ENCODE measurements around the gene LRRFIP2. TPM values are rescaled to one million over a fixed set of nuclear protein-coding genes. Genes with fewer than 3 reads are reported as not detected.
A peak's percentile ranks its signal among the peaks of the same experiment; 100 is the strongest.

Gene LRRFIP2
- total RNA-seq, 3 donors from 2014 or later: 24.8 to 40.8 (median 26.6) TPM

DNA sequence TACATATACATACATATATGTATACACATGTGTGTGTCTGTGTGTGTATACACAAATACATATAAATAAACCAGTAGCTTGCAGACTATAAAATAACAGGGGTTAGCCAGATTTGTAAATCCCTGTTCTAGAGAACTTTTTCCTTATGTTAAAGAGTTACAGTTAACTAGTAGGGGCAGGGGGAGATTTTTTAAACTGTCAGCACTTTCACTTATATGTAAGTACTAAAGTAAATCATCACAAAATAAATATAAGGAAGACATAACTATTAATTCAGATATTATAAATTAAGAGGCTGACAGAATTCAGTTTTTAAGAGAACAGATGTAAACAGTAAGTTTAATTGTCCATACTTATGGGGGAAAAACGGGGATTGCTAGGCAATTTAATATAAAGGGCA is 74.0 kb downstream of the LRRFIP2 start:
- no peaks in the 10 kb centered on the region for H3K9me3 Mint-ChIP-seq

DNA sequence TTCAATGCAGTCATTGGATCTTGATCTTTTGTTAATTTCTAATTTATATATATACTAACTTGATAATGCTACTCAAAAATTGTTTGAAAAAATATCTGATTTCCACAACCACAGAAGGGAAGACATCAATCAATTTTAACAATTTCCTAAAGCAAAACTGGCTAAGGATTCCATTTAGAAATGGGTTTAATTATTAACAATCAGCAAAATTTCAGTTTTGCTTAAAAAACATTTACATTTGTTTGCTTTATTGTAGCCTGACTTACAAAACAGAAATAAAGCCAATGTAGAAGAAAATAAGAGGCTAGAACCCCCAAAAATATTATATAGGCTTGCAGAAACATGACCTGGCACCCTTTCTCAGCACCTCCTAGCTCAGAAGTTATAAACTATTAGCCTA is 74.9 kb downstream of the LRRFIP2 start:
- H3K27me3 Mint-ChIP-seq (ENCODE audit: low read depth): no peaks in the 10 kb centered on the region

More for the DNA sequence above, 74.0 kb downstream of the LRRFIP2 start:
- Mint-ChIP-seq H3K27me3 (ENCODE audit: low read depth) (no peaks in the 10 kb centered on the region), H3K4me1 (ENCODE audit: low read depth) (no peaks in the 10 kb centered on the region), H3K36me3 (ENCODE audit: insufficient read depth) (peaks cover 4% of the 10 kb centered on the region), H3K4me3 (no peak overlapping the region)
- no peak for ATAC-seq
- DNase-seq: no peak

DNA sequence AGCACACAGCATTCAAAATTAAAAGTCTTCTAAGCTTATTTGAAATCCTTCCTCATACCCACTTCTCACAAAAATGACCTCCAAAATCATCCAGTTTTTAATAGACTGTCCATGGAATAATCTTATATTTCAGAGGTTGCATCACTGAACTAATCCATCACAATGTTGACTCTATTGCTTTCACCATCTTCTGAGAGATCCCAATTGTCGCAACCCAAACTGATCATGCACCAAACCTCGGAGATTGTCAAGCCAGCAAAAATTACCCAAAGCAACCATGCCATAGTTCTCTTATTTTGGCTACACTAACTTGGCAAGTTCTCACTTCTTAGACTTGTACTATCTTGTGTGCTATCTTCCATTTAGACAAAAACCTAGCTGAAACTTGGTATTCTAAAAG is 75.5 kb downstream of the LRRFIP2 start:
- no peak for DNase-seq
- no peaks in the 10 kb centered on the region for H3K9me3 Mint-ChIP-seq
- H3K27me3 Mint-ChIP-seq (ENCODE audit: low read depth): no peaks in the 10 kb centered on the region
- ATAC-seq: no peak
- H3K4me1 Mint-ChIP-seq (ENCODE audit: low read depth): no peaks in the 10 kb centered on the region
- H3K36me3 Mint-ChIP-seq (ENCODE audit: insufficient read depth): peaks cover 5% of the 10 kb centered on the region
- no peak overlapping the region for H3K4me3 Mint-ChIP-seq

More for the DNA sequence above, 74.9 kb downstream of the LRRFIP2 start:
- H3K4me3 Mint-ChIP-seq: no peak overlapping the region
- peaks cover 4% of the 10 kb centered on the region for H3K36me3 Mint-ChIP-seq (ENCODE audit: insufficient read depth)
- H3K4me1 Mint-ChIP-seq (ENCODE audit: low read depth): no peaks in the 10 kb centered on the region
- no peak for ATAC-seq
- DNase-seq: no peak
- no peaks in the 10 kb centered on the region for H3K9me3 Mint-ChIP-seq

DNA sequence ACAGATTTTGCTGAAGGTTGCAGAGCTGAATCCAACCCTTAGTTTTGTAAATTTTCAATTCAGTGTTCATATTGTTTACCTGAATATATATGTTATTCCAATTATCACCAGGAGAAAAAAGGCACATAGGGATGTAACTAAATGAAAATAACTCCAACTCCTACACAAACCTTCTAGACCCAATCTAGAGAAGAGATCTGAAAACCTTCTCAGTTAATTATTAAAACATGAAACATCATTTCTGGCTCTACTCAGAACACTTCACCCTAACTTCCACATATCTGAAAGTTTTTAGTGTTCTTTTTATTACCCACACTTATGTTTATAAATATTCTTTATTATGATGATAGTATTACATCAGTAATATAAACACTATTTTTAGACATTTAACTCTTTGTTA is 76.6 kb downstream of the LRRFIP2 start:
- DNase-seq: no peak
- ATAC-seq: no peak
- Mint-ChIP-seq H3K4me3 (no peak overlapping the region), H3K36me3 (ENCODE audit: insufficient read depth) (peaks cover 12% of the 10 kb centered on the region), H3K27me3 (ENCODE audit: low read depth) (no peaks in the 10 kb centered on the region), H3K4me1 (ENCODE audit: low read depth) (no peaks in the 10 kb centered on the region), H3K9me3 (no peaks in the 10 kb centered on the region)

DNA sequence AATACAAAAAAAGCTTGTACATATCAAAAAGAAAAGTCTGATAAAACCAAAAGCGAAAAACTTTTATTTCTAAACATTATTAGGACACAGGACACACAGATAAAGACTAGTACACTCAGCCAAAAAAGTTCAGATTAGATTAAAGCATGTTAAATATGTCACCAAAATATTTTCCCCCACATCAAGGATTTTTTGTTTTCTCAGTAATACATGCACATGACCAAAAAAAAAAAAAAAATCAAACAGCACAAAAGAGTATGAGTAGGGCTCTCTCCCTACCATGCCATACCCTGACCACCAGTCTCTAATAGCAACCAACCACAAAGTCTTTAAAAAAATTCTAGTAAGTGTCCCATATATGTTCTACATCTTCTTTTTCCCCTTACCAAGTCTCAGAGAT is 77.4 kb downstream of the LRRFIP2 start:
- H3K4me3 Mint-ChIP-seq: no peak overlapping the region
- no peaks in the 10 kb centered on the region for H3K9me3 Mint-ChIP-seq
- ATAC-seq (no peak), DNase-seq (no peak)
- no peaks in the 10 kb centered on the region for H3K27me3 Mint-ChIP-seq (ENCODE audit: low read depth)
- H3K4me1 Mint-ChIP-seq (ENCODE audit: low read depth): no peaks in the 10 kb centered on the region
- H3K36me3 Mint-ChIP-seq (ENCODE audit: insufficient read depth): peaks cover 9% of the 10 kb centered on the region

DNA sequence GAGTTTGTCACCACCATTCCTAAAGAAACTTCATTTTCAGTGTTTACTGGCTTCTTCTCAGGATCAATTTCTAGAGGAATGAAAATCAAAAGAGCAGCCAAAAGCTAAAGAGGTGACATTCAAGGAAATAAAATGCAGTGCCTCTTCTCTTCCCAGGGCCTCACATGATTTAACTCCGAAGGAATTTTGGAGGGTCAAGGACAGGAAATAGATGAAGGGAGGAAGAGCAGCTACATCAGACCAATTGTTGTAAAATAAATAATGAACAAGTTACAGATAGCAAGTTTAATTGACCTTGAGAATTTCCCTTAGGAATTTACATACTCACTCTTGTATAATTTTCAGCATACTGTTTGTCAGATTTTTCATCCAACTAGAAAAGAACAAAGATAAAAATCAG is 78.1 kb downstream of the LRRFIP2 start:
- no peaks in the 10 kb centered on the region for H3K27me3 Mint-ChIP-seq (ENCODE audit: low read depth)
- no peaks in the 10 kb centered on the region for H3K9me3 Mint-ChIP-seq
- no peak for DNase-seq
- no peak for ATAC-seq
- H3K4me1 Mint-ChIP-seq (ENCODE audit: low read depth): no peaks in the 10 kb centered on the region
- no peak overlapping the region for H3K4me3 Mint-ChIP-seq
- peaks cover 12% of the 10 kb centered on the region for H3K36me3 Mint-ChIP-seq (ENCODE audit: insufficient read depth)

DNA sequence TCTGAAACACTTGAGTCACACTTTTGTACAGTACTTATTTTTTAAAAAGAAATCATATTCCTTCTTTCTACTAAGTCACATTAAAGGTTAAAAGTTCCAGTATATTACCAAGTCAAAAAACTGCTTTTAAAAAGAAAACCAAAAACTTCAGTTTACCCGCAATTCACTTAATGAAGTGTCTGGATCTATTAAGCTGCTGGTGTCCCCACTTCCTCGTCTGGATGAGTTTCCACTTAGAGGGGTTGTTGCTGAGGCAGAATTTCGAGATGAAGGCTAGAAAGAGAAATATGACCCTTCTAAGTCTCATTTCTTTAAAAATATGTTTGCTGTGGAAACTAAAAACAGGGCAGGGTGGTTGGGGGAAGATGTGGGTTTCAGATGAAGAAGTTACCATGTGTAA is 79.7 kb downstream of the LRRFIP2 start:
- Mint-ChIP-seq H3K4me1 (ENCODE audit: low read depth) (no peaks in the 10 kb centered on the region), H3K36me3 (ENCODE audit: insufficient read depth) (peaks cover 22% of the 10 kb centered on the region), H3K27me3 (ENCODE audit: low read depth) (no peaks in the 10 kb centered on the region), H3K9me3 (no peaks in the 10 kb centered on the region), H3K4me3 (no peak overlapping the region)
- ATAC-seq (no peak), DNase-seq (no peak)

DNA sequence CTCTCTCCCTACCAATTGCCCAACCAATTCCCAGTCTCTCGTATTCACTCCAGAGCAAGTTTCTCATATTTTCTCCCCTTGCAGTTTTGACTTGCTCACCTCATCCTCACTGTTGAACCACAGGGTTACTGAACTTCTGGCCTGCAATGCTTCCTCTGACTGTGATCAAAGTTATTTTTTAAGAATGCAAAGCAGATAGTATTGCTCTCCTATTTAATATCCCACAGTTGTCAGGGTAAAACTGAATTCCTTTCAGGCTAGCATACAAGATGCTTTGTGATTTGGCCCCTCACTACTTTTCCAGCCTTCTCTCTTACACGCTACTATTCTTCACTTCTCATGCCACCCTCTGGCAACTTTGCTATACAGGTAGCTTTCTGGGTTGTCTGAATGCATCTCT is 80.9 kb downstream of the LRRFIP2 start:
- Mint-ChIP-seq H3K4me1 (ENCODE audit: low read depth) (no peaks in the 10 kb centered on the region), H3K27me3 (ENCODE audit: low read depth) (no peaks in the 10 kb centered on the region), H3K9me3 (no peaks in the 10 kb centered on the region), H3K4me3 (no peak overlapping the region), H3K36me3 (ENCODE audit: insufficient read depth) (peaks cover 22% of the 10 kb centered on the region)
- DNase-seq (no peak), ATAC-seq (no peak)

DNA sequence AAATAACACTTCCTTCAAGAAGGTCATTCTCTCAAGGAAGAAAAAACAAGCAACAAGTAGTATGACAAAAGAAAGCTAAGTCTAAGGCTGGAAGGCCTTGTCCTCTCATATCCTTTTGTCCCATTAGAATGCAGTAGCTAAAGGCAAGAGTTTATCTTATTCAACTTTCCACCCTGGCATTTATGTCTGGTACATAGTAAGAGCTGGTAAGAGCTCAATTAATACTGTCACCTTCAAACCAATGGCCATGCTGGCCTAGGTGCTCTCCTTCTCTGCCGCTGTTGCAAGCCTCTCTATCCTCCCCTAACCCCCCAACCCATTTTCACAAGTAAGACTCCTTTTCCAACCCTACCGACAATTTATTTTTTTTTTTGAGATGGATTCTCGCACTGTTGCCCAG is 81.9 kb downstream of the LRRFIP2 start:
- H3K27me3 Mint-ChIP-seq (ENCODE audit: low read depth): no peaks in the 10 kb centered on the region
- no peak overlapping the region for H3K4me3 Mint-ChIP-seq
- no peak for ATAC-seq
- H3K4me1 Mint-ChIP-seq (ENCODE audit: low read depth): no peaks in the 10 kb centered on the region
- DNase-seq: no peak
- no peaks in the 10 kb centered on the region for H3K9me3 Mint-ChIP-seq
- peaks cover 22% of the 10 kb centered on the region for H3K36me3 Mint-ChIP-seq (ENCODE audit: insufficient read depth)

DNA sequence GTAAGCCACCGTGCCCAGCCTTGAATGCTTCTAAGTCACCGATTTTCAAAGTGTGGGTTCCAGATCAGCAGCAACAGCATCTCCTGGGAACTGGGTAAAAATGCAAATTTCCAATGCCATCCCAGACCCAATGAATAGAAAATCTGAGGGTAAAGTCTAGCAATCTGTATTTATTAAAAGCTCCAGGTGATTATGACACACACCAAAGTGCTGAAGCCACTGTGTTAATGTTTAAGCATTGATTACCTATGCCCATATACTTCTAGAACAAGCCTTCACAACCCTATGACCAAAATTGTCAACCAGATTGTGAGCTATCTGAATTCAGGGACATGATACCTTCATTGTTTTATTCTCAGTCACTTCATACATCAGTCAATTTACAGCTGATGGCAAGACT is 86.5 kb downstream of the LRRFIP2 start:
- H3K9me3 Mint-ChIP-seq: no peaks in the 10 kb centered on the region
- DNase-seq (no peak), ATAC-seq (no peak)
- H3K4me1 Mint-ChIP-seq (ENCODE audit: low read depth): no peaks in the 10 kb centered on the region
- no peak overlapping the region for H3K4me3 Mint-ChIP-seq
- peaks cover 23% of the 10 kb centered on the region for H3K36me3 Mint-ChIP-seq (ENCODE audit: insufficient read depth)
- H3K27me3 Mint-ChIP-seq (ENCODE audit: low read depth): no peaks in the 10 kb centered on the region

DNA sequence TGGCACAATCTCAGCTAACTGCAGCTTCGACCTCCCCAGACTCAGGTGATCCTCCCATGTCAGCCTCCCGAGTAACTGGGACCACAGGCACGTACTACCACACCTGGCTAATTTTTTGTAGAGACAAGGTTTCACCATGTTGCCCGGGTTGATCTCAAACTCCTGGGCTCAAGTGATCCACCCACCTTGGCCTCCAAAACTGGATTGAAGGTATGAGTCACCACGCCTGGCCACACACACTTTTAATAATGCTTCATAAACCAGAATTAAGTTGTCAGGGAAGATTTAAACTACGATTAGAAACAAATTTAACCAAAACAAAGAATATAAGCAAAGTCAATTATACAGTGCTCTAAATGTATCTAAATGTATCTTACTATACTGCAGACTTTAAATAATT is 87.5 kb downstream of the LRRFIP2 start:
- H3K27me3 Mint-ChIP-seq (ENCODE audit: low read depth): no peaks in the 10 kb centered on the region
- no peaks in the 10 kb centered on the region for H3K9me3 Mint-ChIP-seq
- no peak for DNase-seq
- no peak for ATAC-seq
- no peaks in the 10 kb centered on the region for H3K4me1 Mint-ChIP-seq (ENCODE audit: low read depth)
- H3K4me3 Mint-ChIP-seq: no peak overlapping the region
- peaks cover 28% of the 10 kb centered on the region for H3K36me3 Mint-ChIP-seq (ENCODE audit: insufficient read depth)

DNA sequence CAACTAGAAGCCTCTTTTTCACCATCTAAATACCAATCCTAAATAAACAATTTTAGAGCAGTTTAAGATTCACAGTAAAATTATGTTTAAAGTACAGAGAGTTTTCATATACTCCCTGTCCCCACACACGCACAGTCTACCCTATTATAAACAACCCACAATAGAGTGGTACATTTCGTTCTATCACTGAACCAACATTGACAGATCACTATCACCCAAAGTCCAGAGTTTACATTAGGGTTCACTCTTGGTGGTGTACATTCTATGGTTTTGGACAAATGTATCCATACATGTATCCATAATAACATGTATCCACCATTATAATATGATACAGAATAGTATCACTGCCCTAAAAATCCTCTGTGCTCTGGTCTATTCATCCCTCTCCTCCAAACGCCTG is 92.1 kb downstream of the LRRFIP2 start:
- Mint-ChIP-seq H3K9me3 (no peaks in the 10 kb centered on the region), H3K4me3 (no peak overlapping the region), H3K36me3 (ENCODE audit: insufficient read depth) (peaks cover 22% of the 10 kb centered on the region), H3K27me3 (ENCODE audit: low read depth) (no peaks in the 10 kb centered on the region), H3K4me1 (ENCODE audit: low read depth) (no peaks in the 10 kb centered on the region)
- DNase-seq: no peak
- no peak for ATAC-seq

DNA sequence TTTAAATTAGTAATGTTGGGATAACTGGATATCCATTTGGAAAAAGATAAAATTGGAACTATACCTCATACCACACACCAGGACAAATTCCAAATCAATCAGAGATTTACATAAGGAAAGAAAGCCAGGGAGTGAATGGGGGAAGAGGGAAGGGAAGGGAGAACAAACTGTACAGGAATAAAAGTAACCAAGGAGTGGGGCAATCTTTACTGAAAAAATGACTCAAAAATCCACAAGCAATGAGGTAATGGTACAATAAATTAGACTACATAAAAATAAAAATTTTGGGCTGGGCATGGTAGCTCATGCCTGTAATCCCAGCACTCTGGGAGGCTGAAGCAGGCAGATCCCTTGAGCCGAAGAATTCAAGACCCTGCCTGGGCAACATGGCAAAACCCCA is 98.4 kb downstream of the LRRFIP2 start:
- H3K4me3 Mint-ChIP-seq: no peak overlapping the region
- peaks cover 4% of the 10 kb centered on the region for H3K4me1 Mint-ChIP-seq (ENCODE audit: low read depth)
- H3K36me3 Mint-ChIP-seq (ENCODE audit: insufficient read depth): peaks cover 31% of the 10 kb centered on the region
- no peaks in the 10 kb centered on the region for H3K27me3 Mint-ChIP-seq (ENCODE audit: low read depth)
- ATAC-seq: no peak
- no peaks in the 10 kb centered on the region for H3K9me3 Mint-ChIP-seq
- DNase-seq: no peak

DNA sequence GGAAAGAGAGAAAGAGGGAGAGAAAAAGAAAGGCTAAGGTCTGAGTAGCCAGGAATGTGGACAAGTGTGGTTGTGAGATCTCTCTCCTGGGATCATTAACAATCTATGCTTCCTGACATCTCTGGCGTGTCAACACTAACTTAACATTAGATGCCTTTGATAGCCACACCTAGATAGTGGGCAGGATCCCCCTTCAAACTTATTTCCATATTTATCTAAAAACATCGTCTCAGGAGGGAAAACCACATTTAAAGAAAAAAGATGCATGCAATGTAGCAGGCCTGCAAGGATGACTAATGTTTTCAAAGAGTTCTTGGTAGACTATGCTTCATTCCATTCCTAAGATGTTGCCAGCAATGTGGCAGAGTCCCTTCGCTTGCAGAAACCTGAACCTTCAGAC is 100.2 kb downstream of the LRRFIP2 start:
- no peak overlapping the region for H3K4me3 Mint-ChIP-seq
- ATAC-seq: peak in 1 of 2 donors; percentile 14
- peaks cover 4% of the 10 kb centered on the region for H3K4me1 Mint-ChIP-seq (ENCODE audit: low read depth)
- no peaks in the 10 kb centered on the region for H3K9me3 Mint-ChIP-seq
- H3K27me3 Mint-ChIP-seq (ENCODE audit: low read depth): no peaks in the 10 kb centered on the region
- peaks cover 35% of the 10 kb centered on the region for H3K36me3 Mint-ChIP-seq (ENCODE audit: insufficient read depth)
- DNase-seq: no peak

DNA sequence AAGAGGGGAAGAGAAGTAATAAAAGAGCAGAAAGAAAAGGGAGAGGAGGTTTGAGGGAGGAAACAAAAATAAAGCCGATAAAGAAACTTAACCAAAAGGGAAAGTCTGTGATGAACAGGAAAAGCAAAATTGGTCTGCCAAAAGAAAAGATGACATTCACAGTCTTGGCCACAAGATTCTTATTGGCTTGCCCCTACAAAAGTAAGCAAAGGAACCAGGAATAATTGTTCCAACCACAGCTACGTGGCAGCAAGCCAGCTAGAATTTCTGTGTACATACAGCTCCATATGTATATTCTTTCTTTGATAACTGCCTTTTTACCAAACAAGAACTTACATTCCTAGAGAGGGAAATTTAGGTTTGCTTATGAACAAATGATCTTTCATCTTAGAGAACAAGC is 101.5 kb downstream of the LRRFIP2 start:
- peaks cover 39% of the 10 kb centered on the region for H3K36me3 Mint-ChIP-seq (ENCODE audit: insufficient read depth)
- H3K4me3 Mint-ChIP-seq: no peak overlapping the region
- ATAC-seq: no peak
- H3K9me3 Mint-ChIP-seq: no peaks in the 10 kb centered on the region
- DNase-seq: no peak
- H3K4me1 Mint-ChIP-seq (ENCODE audit: low read depth): peaks cover 4% of the 10 kb centered on the region
- H3K27me3 Mint-ChIP-seq (ENCODE audit: low read depth): no peaks in the 10 kb centered on the region

DNA sequence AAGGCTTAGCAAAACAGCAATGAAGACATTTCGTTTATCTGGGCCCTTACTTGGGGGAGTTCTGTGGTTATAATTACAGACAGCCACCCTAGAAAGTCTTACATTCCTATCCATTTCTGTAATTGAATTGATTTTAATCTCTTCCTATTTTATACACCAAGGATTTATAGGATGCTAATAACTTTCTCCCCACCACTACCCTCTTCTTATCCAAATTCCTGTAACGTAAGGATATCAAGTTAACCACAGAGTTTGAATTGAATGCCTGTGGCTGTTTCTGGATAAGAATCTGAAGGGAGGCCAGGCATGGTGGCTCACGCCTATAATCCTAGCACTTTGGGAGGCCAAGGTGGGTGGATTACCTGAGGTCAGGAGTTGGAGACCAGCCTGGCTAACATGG is 102.5 kb downstream of the LRRFIP2 start:
- Mint-ChIP-seq H3K4me3 (no peak overlapping the region), H3K27me3 (ENCODE audit: low read depth) (no peaks in the 10 kb centered on the region), H3K36me3 (ENCODE audit: insufficient read depth) (peaks cover 34% of the 10 kb centered on the region), H3K4me1 (ENCODE audit: low read depth) (peaks cover 4% of the 10 kb centered on the region), H3K9me3 (no peaks in the 10 kb centered on the region)
- no peak for DNase-seq
- ATAC-seq: no peak

All from activated T-cell treated with anti-CD3 and anti-CD28 coated beads, Interleukin-2, amount 50 U/mL, for 4 hours (primary cell).